Measurements from ENCODE around the gene CST11. TPM values are rescaled to one million over a fixed set of nuclear protein-coding genes. Genes with fewer than 3 reads are reported as not detected.
"Not testable (repeated sequence)": the region's sequence is repeated elsewhere in the genome, so short reads cannot be mapped to it uniquely, and the experiment has no call there.

Gene CST11, protein sequence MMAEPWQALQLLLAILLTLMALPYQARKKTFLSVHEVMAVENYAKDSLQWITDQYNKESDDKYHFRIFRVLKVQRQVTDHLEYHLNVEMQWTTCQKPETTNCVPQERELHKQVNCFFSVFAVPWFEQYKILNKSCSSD
- not detected for total RNA-seq
- long read RNA-seq: 0 reads

DNA sequence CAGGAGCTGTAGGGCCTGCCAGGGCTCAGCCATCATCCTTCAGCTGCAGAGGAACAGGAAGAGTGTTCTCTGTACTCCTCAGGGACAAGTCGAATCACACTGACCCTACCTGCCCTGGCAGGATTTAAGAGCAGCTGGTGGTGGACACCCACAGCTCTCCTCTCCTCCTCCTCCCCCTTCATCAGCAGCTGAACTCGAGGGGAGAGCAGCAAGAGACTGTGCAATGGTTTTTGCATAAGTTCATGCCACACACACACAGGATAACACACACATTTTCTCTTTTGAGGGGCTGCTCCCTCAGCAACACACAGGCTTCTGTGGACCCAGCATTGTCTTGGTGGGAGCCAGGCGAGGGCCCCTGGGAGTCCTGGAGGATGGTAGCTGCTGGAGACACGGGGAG lies at the start of gene CST11:
TSS of gene CST11 (minus strand) at position 101 of the 400 bp plus-strand sequence. CDS start at position 36, 65 bp downstream.
- no peak for ATAC-seq

DNA sequence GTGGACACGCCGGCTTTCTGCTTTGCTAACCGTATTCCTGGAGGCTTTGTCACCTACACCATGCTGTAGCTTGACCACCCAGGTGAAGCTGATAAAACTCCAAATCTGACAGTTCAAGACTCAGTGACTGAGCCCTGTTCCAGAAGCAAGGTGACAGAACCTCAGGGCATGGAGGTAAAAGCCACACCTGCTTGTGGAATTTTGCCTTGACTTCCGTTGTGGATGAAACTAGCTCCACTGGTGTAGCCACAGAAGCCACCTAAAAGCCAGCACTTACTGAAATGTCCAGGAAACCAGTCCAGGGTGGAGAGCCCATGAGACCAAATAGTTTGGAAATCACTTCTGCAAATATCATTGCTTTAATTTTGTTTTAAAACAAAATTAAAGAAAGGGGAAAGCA lies 49.2 kb upstream of the CST11 start:
- ATAC-seq (no peak), DNase-seq (no peak)
- intact Hi-C loops (cut with DNase I): no loop called here

More for the DNA sequence above, at the start of gene CST11:
- intact Hi-C loops (cut with DNase I): no loop called here
- no peak for DNase-seq

DNA sequence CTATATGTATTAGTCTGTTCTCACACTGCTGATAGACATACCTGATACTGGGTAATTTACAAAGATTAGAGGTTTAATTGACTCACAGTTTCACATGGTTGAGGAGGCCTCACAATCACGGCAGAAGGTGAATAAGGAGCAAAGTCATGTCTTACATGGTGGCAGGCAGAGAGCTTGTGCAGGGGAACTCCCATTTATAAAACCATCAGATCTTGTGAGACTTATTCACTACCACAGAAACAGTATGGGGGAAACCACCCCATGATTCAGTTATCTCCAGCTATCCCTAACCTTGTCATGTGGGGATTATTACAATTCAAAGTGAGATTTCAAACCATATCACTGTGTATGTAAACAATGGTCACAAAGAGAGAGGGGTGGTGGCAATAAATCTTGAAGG lies 44.9 kb upstream of the CST11 start:
- ATAC-seq (no peak), DNase-seq (no peak)
- intact Hi-C loops (cut with DNase I): no loop called here

DNA sequence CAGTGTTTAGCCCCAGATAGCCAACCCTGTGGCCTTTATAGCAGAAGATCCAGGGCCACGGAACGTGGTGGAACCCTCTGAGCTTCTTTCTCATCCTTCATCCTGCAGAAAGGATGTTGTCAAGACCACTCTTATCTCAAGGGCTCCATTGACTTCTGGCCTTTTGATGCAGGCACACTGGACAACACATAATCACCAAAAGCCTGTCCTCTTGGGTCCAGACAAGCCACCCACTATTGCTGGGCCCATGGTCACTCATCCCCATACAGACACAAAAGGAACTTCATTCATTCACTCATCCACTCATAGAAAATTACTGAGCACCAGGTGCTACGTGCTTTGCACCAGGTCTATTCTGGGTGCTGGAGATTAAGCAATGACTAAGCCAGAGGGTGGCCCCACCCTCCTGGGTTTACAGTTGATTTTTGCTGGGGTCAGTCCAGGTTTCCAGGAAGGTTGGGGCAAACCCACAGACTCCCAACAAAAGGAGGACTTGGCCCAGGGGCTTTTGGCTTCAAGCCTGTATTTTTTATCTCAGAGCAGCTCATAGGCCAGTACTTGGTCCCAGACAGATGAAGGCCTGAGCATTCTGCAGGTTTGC lies 40.6 kb upstream of the CST11 start:
- no peak for ATAC-seq
- intact Hi-C loops (cut with DNase I): no loop called here

DNA sequence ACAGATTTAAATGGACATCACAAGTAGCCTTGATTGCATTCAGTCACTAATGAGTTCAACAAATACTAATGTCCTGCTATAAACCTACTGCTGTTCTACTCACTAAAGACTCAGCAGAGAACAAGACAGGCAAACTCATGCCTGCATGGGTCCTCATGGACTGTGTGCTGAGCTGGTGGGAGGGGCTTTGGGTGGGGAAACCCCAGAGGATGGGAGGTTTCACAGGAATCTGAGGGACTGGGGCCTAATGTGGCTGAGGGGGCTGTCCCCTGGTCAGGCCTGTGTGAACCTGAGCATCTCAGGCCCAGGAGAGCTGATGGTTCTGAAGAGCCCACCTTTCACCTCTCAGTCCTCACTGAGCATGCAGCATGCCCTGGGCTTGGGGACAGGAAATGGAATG lies 39.6 kb upstream of the CST11 start:
- intact Hi-C loops (cut with DNase I): no loop called here
- DNase-seq (no peak), ATAC-seq (no peak)

More for the DNA sequence above, 40.6 kb upstream of the CST11 start:
- DNase-seq: no peak

DNA sequence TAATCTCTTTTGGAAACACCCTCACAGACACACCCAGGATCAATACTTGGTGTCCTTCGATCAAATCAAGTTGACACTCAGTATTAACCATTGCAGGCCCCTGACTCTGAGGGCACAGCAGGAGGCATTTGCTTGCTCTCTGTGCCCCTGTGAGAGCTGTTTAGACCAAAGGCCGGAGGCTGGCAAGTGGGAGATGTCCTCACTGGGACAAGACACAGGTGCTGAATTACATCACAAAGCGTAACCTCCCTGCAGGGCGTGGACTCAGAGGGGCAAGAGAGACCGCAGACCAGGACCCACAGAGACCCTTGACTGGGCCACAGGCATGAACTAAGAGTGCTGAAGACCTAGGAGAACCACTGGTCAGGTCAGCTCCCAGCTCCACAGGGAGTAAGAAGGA lies 38.1 kb upstream of the CST11 start, which contains the start of gene CST8:
TSS of gene CST8 (plus strand) at position 301 of the 400 bp plus-strand sequence. CDS start 551 bp downstream, outside the sequence.
- DNase-seq (no peak), ATAC-seq (no peak)
- intact Hi-C loops (cut with DNase I): no loop called here

DNA sequence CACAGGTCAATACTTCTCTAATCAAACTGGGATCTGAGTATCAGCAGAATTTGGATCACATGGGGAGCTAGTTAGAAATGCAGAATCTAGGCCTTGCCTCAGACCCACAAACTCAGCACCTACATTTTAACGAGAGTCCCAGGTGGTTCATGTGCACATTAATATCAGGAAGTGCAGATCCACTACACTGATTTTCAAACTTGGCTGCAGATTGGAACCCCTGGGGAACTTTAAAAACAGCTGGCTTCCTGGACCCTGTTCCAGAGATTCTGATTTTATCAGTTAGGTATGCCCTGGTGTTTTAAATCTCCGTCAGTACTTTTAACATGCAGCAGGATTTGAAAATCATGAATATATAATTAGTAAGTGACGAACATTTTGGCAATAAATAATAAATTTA lies 36.3 kb upstream of the CST11 start:
- intact Hi-C loops (cut with DNase I): no loop called here
- no peak for DNase-seq
- no peak for ATAC-seq

DNA sequence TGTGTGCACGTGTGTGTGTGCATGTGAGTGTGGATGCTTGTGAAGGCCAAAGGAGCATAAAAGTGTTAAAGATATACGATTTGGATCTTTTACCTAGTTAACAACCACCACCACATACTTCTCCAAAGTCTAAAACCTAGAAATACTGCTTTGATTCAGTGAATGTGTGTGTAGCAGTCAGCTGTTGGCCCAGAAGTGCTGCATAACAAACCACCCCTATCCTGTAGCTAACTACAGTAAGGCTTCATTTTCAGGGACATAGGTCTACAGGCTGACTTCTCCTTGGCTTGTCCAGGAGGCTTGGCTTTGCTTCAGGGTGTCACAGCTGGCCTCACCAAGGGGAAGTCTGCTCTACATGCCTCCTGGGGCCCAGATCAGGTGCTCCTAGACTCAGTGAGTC lies 35.8 kb upstream of the CST11 start:
- intact Hi-C loops (cut with DNase I): no loop called here
- no peak for DNase-seq
- ATAC-seq: no peak

DNA sequence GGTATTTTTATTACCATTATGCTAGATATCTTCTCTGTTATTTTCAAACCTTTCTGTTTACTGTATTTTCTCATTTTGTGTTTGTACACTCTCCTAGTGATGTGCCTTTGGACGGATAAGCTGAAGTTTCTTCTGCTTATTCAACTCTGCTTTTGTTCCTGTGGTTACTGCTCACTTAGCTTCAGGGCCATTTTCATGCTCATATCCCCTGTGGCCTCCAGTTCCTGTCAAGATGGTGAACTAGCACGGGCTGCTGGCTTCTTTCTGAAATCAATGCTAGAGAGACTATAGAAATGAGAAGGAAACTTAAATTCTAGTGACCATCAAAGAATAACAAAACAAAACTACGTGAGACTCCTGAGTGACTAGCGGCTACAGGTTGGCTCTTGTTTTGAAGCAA lies 31.4 kb upstream of the CST11 start:
- intact Hi-C loops (cut with DNase I): no loop called here

DNA sequence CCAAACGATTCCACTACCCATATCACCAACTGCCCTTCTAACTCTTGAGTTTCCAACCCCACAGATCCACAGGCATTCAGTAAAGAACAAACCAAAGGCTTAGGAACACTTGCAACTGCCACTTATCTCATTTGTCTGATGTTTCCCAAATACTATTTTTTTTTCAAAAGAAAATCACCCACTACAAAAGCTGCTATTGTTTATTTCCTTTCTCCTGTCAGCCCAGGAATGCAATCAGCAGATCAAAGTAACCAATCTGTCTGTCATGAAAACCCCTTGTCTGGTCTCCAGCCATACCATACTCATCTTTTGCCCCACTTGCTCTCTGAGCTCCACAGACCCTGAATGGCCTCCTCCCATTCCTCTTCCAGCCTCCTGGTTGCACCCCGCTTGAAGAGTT lies 29.5 kb upstream of the CST11 start:
- no peak for DNase-seq
- intact Hi-C loops (cut with DNase I): no loop called here
- ATAC-seq: no peak

More for the DNA sequence above, 31.4 kb upstream of the CST11 start:
- no peak for ATAC-seq
- no peak for DNase-seq

DNA sequence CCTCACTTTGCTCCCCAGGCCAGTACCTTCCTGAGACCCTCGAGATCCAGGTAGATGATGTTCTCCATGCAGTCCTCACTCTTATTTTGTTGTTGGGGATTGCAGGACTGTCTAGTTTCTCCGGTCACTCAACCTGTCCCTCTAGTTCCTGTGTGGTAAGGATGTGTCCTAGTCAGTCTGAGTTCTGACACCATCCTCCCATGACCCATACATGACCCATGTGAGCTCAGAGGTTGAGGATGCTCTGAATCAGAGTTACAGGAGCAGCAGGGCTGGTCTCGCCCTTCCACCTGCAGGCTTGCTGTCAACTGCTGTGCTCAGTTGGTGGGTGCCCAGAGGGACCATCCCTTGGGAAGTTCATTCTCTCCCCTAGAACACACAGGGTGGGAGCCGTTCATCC lies 26.4 kb upstream of the CST11 start:
- intact Hi-C loops (cut with DNase I): no loop called here
- DNase-seq (no peak), ATAC-seq (no peak)

DNA sequence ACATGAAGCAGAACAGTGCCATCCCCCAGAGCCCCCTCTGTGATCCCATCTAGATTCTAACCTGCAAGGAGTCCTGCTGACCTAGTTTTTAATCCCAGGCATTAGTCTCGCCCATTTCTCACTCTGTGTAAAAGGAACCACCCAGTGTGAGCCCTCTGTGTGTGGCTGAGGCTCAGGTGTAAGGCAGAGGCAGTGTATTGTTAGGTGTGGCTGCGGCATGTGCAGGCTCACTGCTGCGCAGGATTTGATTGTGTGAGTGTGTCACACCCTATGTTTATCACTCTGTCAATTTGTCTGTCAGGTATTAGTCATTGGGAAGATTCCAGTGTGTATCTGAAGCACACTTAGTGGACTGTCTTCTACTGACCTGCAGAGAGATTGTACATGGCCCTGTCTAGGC lies 24.5 kb upstream of the CST11 start:
- DNase-seq (no peak), ATAC-seq (no peak)
- intact Hi-C loops (cut with DNase I): no loop called here

DNA sequence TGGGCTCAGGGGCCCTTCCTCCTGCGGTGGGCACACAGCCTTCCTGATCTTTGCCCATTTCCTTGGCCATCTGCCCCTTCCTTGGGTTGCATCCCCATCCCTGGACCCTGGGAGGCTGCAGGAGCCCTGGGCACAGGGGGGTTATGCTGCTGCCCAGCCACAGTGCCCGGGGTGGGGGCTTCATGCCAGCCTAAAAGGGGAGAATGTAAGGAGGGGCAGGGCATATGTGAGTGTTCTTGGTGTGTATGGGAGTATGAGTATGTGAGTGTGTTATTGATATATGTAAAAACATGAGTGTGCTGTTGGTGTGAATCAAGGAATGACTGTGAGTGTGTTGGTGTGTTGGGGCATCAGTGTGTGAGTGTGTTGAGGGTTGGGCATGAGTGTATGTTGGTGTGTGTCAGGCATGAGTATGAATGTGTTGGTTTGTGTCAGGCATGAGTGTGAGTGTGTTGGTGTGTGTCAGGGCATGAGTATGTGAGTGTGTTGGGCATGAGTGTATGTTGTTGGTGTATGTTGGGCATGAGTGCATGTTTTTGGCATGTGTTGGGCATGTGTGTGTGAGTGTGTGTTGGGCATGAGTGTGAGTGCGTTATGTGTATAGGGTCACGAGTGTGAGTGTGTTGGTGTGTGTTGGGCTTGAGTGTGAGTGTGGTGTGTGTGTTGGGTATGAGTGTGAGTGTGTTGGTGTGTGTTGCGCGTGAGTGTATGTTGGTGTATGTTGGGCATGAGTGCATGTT lies 23.5 kb upstream of the CST11 start:
- intact Hi-C loops (cut with DNase I): no loop called here
- DNase-seq: no peak
- ATAC-seq: no peak

DNA sequence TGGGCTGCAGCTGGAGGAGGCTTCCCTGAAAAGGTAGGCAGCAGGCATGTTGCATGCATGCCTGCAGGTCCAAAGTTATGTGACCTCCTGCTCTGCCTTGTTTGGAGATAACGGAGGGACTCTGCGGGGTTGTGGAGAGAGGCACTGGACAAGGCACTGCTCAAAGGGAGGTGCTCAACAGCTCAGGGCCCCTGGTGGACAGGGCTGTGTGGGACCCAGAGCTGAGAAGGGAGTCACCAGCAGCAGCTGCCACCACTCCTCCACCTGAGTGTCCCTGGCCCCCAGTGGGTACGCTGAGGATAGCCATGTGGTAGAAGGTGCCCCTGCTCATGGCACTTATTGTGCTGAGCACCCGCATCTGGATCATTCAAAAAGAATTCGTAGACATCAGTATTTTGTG lies 22.7 kb upstream of the CST11 start:
- intact Hi-C loops (cut with DNase I): no loop called here
- no peak for DNase-seq
- no peak for ATAC-seq

DNA sequence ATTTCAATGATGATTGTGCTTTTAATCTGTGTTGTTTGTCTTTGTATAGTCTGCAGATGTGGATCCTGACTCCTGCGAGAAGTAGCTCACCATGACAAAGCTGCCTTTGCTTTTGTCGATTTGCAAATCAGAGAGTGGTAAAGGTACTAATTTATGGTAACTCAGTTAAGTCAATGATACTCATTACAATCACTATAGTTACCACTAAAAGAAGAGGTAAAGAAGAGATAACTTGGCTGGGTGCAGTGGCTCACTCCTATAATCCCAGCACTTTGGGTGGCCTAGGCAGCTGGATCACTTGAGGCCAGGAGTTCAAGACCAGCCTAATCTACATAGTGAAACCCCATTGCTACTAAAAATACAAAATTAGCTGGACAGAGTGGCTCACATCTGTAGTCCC lies 20.6 kb upstream of the CST11 start:
- ATAC-seq; DNase-seq; intact Hi-C loops (cut with DNase I): not testable (repeated sequence)

DNA sequence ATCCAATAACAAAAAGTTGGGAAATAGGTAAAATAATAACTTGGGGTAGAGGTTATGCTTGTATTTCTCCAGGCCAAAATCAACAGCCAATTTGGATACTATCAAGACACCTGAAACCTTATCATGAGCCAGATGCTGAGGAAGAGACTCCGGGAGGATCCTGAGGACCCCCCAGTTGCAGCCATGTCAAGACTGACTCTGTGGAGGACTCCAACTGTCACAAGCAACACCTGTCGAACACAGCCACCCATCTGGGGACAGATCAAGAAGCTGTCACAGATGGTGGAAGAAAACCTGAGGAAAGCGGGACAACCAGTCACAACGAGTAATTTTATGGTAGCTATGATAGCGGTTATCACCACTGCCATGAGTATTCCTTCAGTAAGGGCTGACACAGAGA lies 19.6 kb upstream of the CST11 start:
- DNase-seq; ATAC-seq; intact Hi-C loops (cut with DNase I): not testable (repeated sequence)

DNA sequence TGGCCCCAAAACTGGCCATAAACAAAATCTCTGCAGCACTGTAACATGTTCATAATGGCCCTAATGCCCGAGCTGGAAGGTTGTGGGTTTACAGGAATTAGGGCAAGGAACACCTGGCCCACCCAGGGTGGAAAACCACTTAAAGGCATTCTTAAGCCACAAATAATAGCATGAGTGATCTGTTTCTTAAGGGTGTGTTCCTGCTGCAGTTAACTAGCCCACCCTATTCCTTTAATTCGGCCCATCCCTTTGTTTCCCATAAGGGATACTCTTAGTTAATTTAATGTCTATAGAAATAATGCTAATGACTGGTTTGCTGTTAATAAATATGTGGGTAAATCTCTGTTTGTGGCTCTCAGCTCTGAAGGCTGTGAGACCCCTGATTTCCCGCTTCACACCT lies 14.3 kb upstream of the CST11 start:
- DNase-seq; intact Hi-C loops (cut with DNase I): not testable (repeated sequence)

DNA sequence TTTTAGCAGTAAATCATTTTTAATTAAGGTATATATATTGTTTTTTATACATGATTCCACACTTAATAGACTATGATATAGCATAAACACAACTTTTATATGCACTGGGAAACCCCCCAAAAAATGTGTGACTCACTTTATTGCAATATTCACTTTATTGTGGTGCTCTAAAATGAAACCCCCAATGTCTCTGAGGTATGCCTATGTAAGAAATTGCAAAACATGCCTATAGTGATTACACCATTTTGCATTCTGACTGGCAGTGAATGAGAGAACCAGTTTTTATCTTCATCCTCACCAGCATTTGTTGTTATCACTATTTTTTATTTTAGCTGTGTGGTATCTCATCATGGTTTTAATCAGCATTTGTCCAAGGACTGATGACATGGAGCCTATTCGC lies 8.5 kb upstream of the CST11 start:
- ATAC-seq (no peak), DNase-seq (no peak)
- intact Hi-C loops (cut with DNase I): no loop called here

More for the DNA sequence above, 14.3 kb upstream of the CST11 start:
- ATAC-seq: not testable (repeated sequence)

DNA sequence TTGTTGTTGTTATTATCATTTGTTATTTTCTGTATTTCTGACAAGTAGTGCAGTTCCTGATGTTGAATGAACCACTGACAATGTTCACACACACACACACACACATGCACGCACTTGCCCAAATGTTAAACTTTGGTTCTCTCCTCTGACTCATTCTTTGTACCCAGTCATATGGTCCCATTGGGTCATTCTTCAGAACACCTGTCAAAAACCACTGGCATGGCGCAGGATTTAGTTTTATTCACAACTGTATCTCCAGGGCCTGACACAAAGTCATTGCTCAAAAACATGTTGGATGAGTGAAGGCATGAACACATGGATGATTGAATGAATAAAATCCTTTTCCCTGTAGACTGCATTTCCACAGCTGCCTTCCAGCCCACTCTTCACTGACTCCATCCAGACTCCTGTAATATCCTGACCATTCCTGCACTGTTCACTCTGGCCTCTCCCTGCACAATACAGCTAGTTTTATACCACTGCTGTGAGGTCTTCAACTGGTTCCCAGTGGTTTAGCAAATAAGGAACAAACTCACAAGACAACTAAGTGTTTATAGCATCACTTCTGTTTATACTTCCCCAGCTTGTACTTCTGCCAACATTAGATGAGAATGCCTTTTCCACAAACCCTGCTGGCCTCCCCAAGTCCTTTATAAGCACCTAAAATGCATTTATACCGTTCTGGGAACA lies 6.9 kb upstream of the CST11 start:
- intact Hi-C loops (cut with DNase I): no loop called here
- ATAC-seq (no peak), DNase-seq (no peak)

DNA sequence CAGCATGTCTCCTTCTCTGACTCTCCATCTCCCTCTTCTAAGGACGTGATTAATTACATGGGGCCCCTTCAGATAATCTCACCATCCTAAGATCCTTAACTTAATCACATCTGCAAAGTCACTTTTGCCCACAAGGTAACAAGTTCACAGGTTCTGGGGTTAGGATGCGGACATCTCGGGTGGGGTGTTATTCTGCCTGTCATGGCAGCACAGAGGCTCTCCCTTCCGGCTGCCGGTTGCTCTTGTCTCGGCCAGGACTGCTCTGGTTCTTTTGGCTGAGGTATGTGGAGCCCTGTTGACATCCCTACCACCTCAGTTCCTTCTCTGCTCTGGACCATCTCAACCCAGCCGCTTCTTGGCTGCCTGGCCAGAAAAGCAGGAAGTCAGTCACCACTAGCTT lies 4.2 kb upstream of the CST11 start:
- ATAC-seq: no peak
- no peak for DNase-seq
- intact Hi-C loops (cut with DNase I): no loop called here

Data from left cardiac atrium (tissue), 4 donors.